H1 (cell line): Measurements from ENCODE around the gene NKAPD1. TPM values are rescaled to one million over a fixed set of nuclear protein-coding genes. Genes with fewer than 3 reads are reported as not detected.

ENCODE experiments used
- CTCF ChIA-PET: fragments of 300-600 bp; sonication (Branson Sonifier 250); formaldehyde crosslinking; loops from one replicate; lab custom pipeline; 2021; ENCODE audit not compliant: partially characterized antibody; lab: Charles Lee
- POLR2A ChIA-PET: fragments of 300-600 bp; sonication (Branson Sonifier 250); formaldehyde crosslinking; loops from one replicate; lab custom pipeline; 2021; ENCODE audit warnings: inconsistent platforms; ENCODE audit not compliant: partially characterized antibody; lab: Charles Lee
- DNase-seq, 2 experiments: peaks; one replicate each; pipeline versions ENCODE4 v3.0.0 to v3.0.0-alpha.2; 2010 to 2022; ENCODE audit warnings: low spot score in 2 of 2, low read depth in 1 of 2, mixed read lengths in 1 of 2
- FAIRE-seq: peaks from 2 replicates; lab custom pipeline; 2011; peaks lifted over from hg19 to GRCh38; lab: Jason Lieb, UNC
- H2AFZ ChIP-seq: 2 replicates; pipeline ENCODE4 v1.8.1; 2012; ENCODE audit warnings: low read length, inconsistent platforms
- H2AK5ac ChIP-seq: 2 replicates; pipeline ENCODE4 v1.6.1; 2013; ENCODE audit warnings: low read depth, low read length
- H2BK120ac ChIP-seq: replicated peaks from 2 replicates; pipeline ENCODE3; 2013; ENCODE audit warnings: low read depth, low read length, inconsistent platforms
- H2BK12ac ChIP-seq: 2 replicates; pipeline ENCODE4 v1.6.1; 2013; ENCODE audit warnings: low read depth, low read length
- H2BK15ac ChIP-seq: 2 replicates; pipeline ENCODE4 v1.6.1; 2013; ENCODE audit warnings: low read length
- H2BK20ac ChIP-seq: 2 replicates; pipeline ENCODE4 v1.6.1; 2013; ENCODE audit warnings: low read length
- H2BK5ac ChIP-seq: 2 replicates; pipeline ENCODE4 v1.6.1; 2013; ENCODE audit warnings: low read depth, low read length
- H3K14ac ChIP-seq: 2 replicates; pipeline ENCODE4 v1.6.1; 2013; ENCODE audit warnings: inconsistent platforms; ENCODE audit not compliant: insufficient read length
- H3K18ac ChIP-seq: 2 replicates; pipeline ENCODE4 v1.6.1; 2013; ENCODE audit warnings: low read length; ENCODE audit errors: extremely low read depth
- H3K23ac ChIP-seq: 2 replicates; pipeline ENCODE4 v1.6.1; 2013; ENCODE audit warnings: inconsistent platforms; ENCODE audit not compliant: insufficient read length
- H3K23me2 ChIP-seq: 2 replicates; pipeline ENCODE4 v1.6.1; 2013; ENCODE audit warnings: low read depth, low read length
- H3K27ac ChIP-seq: 2 replicates; pipeline ENCODE4 v1.6.1; 2011; ENCODE audit warnings: low read depth, low read length, inconsistent platforms
- H3K27me3 ChIP-seq, 4 experiments: replicated peaks in 1 of 4; 1 replicate in 1 of 4; 2 replicates in 3 of 4; pipeline versions ENCODE4 v1.6.1 to v1.8.1; 2011 to 2013; ENCODE audit warnings: low read length in 3 of 4, mild to moderate bottlenecking in 3 of 4, inconsistent platforms in 2 of 4, mixed read lengths in 2 of 4, moderate library complexity in 1 of 4; ENCODE audit not compliant: control insufficient read depth in 3 of 4, insufficient read depth in 3 of 4; ENCODE audit errors: extremely low read depth in 1 of 4
- H3K36me3 ChIP-seq, 4 experiments: 2 replicates each; pipeline versions ENCODE4 v1.6.1 to v1.8.1; 2011 to 2013; ENCODE audit warnings: mild to moderate bottlenecking in 4 of 4, low read length in 3 of 4, moderate library complexity in 2 of 4, control low read depth in 1 of 4, inconsistent platforms in 1 of 4; ENCODE audit not compliant: insufficient read depth in 4 of 4, control insufficient read depth in 2 of 4
- H3K4ac ChIP-seq: replicated peaks from 2 replicates; pipeline ENCODE3; 2013; ENCODE audit warnings: low read length, low read depth, mixed read lengths, inconsistent platforms; ENCODE audit not compliant: insufficient read length
- H3K4me1 ChIP-seq, 4 experiments: replicated peaks in 1 of 4; 1 replicate in 1 of 4; 2 replicates in 3 of 4; pipeline versions ENCODE4 v1.6.1 to v1.8.1; 2011 to 2013; ENCODE audit warnings: low read length in 3 of 4, inconsistent platforms in 2 of 4, mixed read lengths in 1 of 4; ENCODE audit not compliant: insufficient read depth in 4 of 4, control insufficient read depth in 3 of 4
- H3K4me2 ChIP-seq, 2 experiments: 2 replicates each; pipeline versions ENCODE4 v1.6.1 to v1.8.1; 2011 to 2013; ENCODE audit warnings: low read depth in 2 of 2, low read length in 2 of 2, control low read depth in 1 of 2, inconsistent platforms in 1 of 2, mild to moderate bottlenecking in 1 of 2; ENCODE audit not compliant: insufficient read depth in 1 of 2
- H3K4me3 ChIP-seq, 4 experiments: fragments of 200-600, 300-600 bp in 1 of 4; sonication (generic), shearing (Covaris generic), sonication (Bioruptor Twin) in 1 of 4; 2 replicates each; pipeline versions ENCODE4 v1.5.1 to v1.8.1; 2011 to 2016; ENCODE audit warnings: low read length in 4 of 4, low read depth in 3 of 4, control low read depth in 2 of 4, inconsistent platforms in 2 of 4, mild to moderate bottlenecking in 2 of 4, mixed read lengths in 1 of 4, moderate library complexity in 1 of 4; ENCODE audit not compliant: insufficient read depth in 2 of 4; ENCODE audit errors: extremely low read depth in 1 of 4
- H3K56ac ChIP-seq: replicated peaks from 2 replicates; pipeline ENCODE3; 2013; ENCODE audit warnings: low read depth, mild to moderate bottlenecking, mixed read lengths, low read length, inconsistent platforms; ENCODE audit not compliant: insufficient read length
- H3K79me1 ChIP-seq: 2 replicates; pipeline ENCODE4 v1.6.1; 2013; ENCODE audit warnings: low read depth, low read length, control low read depth
- H3K79me2 ChIP-seq, 2 experiments: 2 replicates each; pipeline versions ENCODE4 v1.6.1 to v1.8.1; 2012 to 2013; ENCODE audit warnings: low read length in 2 of 2, mild to moderate bottlenecking in 2 of 2, inconsistent platforms in 1 of 2; ENCODE audit not compliant: insufficient read depth in 2 of 2, control insufficient read depth in 1 of 2
- H3K9ac ChIP-seq, 4 experiments: replicated peaks in 1 of 4; 1 replicate in 1 of 4; 2 replicates in 3 of 4; pipeline versions ENCODE4 v1.6.1 to v1.8.1; 2011 to 2013; ENCODE audit warnings: low read depth in 3 of 4, low read length in 3 of 4, control low read depth in 2 of 4, mild to moderate bottlenecking in 2 of 4, moderate library complexity in 2 of 4, inconsistent platforms in 1 of 4; ENCODE audit errors: extremely low read depth in 1 of 4
- H3K9me3 ChIP-seq, 2 experiments: 2 replicates each; pipeline versions ENCODE4 v1.6.1 to v1.8.1; 2012 to 2013; ENCODE audit warnings: mild to moderate bottlenecking in 2 of 2, moderate library complexity in 2 of 2, control low read depth in 1 of 2, inconsistent platforms in 1 of 2, low read depth in 1 of 2, low read length in 1 of 2, mixed read lengths in 1 of 2; ENCODE audit not compliant: insufficient read depth in 2 of 2
- H4K20me1 ChIP-seq, 2 experiments: replicated peaks in 1 of 2; 2 replicates each; pipeline versions ENCODE3 to v1.8.1; 2011 to 2013; ENCODE audit warnings: inconsistent platforms in 2 of 2, low read length in 2 of 2, mild to moderate bottlenecking in 1 of 2; ENCODE audit not compliant: insufficient read depth in 2 of 2, control insufficient read depth in 1 of 2
- H4K5ac ChIP-seq: 2 replicates; pipeline ENCODE4 v1.6.1; 2013; ENCODE audit warnings: low read length, low read depth, mixed read lengths, inconsistent platforms; ENCODE audit not compliant: insufficient read length
- H4K8ac ChIP-seq: 2 replicates; pipeline ENCODE4 v1.8.0; 2013; ENCODE audit warnings: mild to moderate bottlenecking, moderate library complexity, low read length, inconsistent platforms; ENCODE audit not compliant: insufficient read depth; ENCODE audit errors: extremely low read depth
- H4K91ac ChIP-seq: replicated peaks from 2 replicates; pipeline ENCODE3; 2013; ENCODE audit warnings: low read length, mixed read lengths, inconsistent platforms; ENCODE audit not compliant: insufficient read length
- EGR1 ChIP-seq: IDR thresholded peaks from 2 replicates; pipeline ENCODE4 v1.6.1; 2011; ENCODE audit warnings: low read depth, low read length, borderline replicate concordance
- RBBP5 ChIP-seq: IDR thresholded peaks from 2 replicates; pipeline ENCODE4 v1.7.1; 2012; ENCODE audit warnings: low read depth, mild to moderate bottlenecking, inconsistent platforms, low read length, moderate library complexity, borderline replicate concordance
- SIX5 ChIP-seq: IDR thresholded peaks from 2 replicates; pipeline ENCODE4 v1.6.1; 2011; ENCODE audit warnings: mild to moderate bottlenecking, low read depth, low read length
- WGBS, 2 experiments: shearing (Covaris generic) in 1 of 2; methylation state at CpG; one replicate each; pipeline versions ENCODE4 v1.1.6 to v1.1.7; 2013 to 2015; ENCODE audit warnings: low lambda C conversion rate in 2 of 2, mixed read lengths in 2 of 2, inconsistent platforms in 1 of 2, low coverage in 1 of 2, missing lambda C conversion rate in 1 of 2; ENCODE audit not compliant: insufficient replicate concordance in 2 of 2, insufficient coverage in 1 of 2, insufficient read length in 1 of 2; ENCODE audit errors: extremely low coverage in 1 of 2, missing lambda C conversion rate in 1 of 2; 5-methylcytosine and 5-hydroxymethylcytosine counted together
- polyA plus RNA-seq, 7 experiments: library from polyadenylated mRNA; depleted of rRNA in 3 of 7; stranded (reverse) in 5 of 7; unstranded in 2 of 7; fragments of >200 nt in 5 of 7; fragments of 200-250 nt in 2 of 7; gene quantifications; 1 replicate in 5 of 7; 2 replicates in 1 of 7; 4 replicates in 1 of 7; pipeline versions ENCODE4 v1.2.1 to v1.2.3, GENCODE V29; 2011 to 2013; ENCODE audit warnings: missing spikeins in 2 of 7, mixed read lengths in 2 of 7
- total RNA-seq: library from RNA; stranded (reverse); fragmentation: NEBNext Ultra II Directional; extraction: Animal tissue kit (Norgen Biotek cat#: 25700); gene quantifications from 2 replicates; pipeline ENCODE4 v1.2.1, GENCODE V29; 2021

The NKAPD1 gene
- total and polyA plus RNA-seq, 2 of the 8 experiments (the other 6 are each of a cell fraction or from before 2014, with no cell fraction given): 6.7 to 16.7 TPM

GRCh38 chr11:112114460-112114859 is 40.4 kb downstream of the NKAPD1 start:
- Histone ChIP-seq H3K14ac (no peak overlapping the region), H4K91ac (no peak overlapping the region), H3K27ac (no peak overlapping the region), H3K4me2 (no peak overlapping the region), H4K8ac (no peak overlapping the region), H4K5ac (no peak overlapping the region), H3K79me1 (no peaks in the 10 kb centered on the region), H3K4me3 (no peak overlapping the region), H3K23ac (no peak overlapping the region), H3K27me3 (no peaks in the 10 kb centered on the region), H3K36me3 (no peaks in the 10 kb centered on the region), H3K4ac (no peak overlapping the region), H2BK5ac (no peak overlapping the region), H3K4me1 (no peaks in the 10 kb centered on the region), H3K9me3 (no peaks in the 10 kb centered on the region), H2BK15ac (no peak overlapping the region), H2BK20ac (no peak overlapping the region), H3K18ac (no peak overlapping the region), H2AK5ac (no peak overlapping the region), H3K23me2 (no peaks in the 10 kb centered on the region), H3K56ac (no peak overlapping the region), H4K20me1 (no peaks in the 10 kb centered on the region), H2BK12ac (no peak overlapping the region), H3K9ac (no peak overlapping the region), H2AFZ (no peak overlapping the region), H3K79me2 (no peaks in the 10 kb centered on the region), H2BK120ac (no peak overlapping the region)
- ChIA-PET CTCF (interaction anchor here (0.6 to 9.3 kb wide), 24 partner anchors 8 to 778 kb away, joined by 3 to 104 read pairs (median 4); partner anchors contain the start of genes BCO2 and IL18), POLR2A (no interaction called here)
- FAIRE-seq: no peak
- TF ChIP-seq RBBP5 (no peak), EGR1 (no peak), SIX5 (no peak)
- no peak for DNase-seq
- WGBS, 2 experiments: 100% methylated on average over 2 of the region's 2 CpGs; no CpG with 5 or more reads in 1 of the 2 experiments
